GM19035 (cell line): ENCODE data around the gene MARCHF3.
A peak's percentile ranks its signal among the peaks of the same experiment; 100 is the strongest.

Experiments
- ATAC-seq: cut with Tn5 transposase; IDR thresholded peaks from one replicate; pipeline ENCODE4 v1.9.1; 2021; ENCODE audit not compliant: unreplicated experiment

MARCHF3 gene

GRCh38 chr5:126984632-126985031, 45.7 kb downstream of the MARCHF3 start:
- no peak for ATAC-seq

DNA sequence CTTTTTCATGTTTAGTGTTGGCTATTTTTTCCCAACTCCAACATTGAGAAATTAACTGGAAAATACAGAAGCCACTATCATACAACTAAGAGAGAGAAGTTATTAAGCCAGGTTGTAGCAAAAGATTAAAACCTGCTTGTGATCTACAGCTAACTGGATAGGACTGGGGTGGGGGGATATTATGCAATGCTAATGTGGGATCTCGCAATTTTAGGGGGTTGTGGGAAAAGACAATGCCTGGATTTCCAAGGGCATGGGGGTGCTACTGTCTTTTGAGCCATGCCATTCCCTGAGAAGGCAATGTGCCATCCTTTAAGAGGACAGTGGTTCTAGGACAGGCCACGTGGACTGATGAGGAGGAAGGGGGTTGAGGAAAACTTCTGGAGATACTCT, 46.5 kb downstream of the MARCHF3 start:
- ATAC-seq, result no peak

GRCh38 chr5:126982926-126983873, 47.2 kb downstream of the MARCHF3 start:
- ATAC-seq, result no peak

GRCh38 chr5:126982202-126982601, 48.2 kb downstream of the MARCHF3 start:
- no peak for ATAC-seq

DNA sequence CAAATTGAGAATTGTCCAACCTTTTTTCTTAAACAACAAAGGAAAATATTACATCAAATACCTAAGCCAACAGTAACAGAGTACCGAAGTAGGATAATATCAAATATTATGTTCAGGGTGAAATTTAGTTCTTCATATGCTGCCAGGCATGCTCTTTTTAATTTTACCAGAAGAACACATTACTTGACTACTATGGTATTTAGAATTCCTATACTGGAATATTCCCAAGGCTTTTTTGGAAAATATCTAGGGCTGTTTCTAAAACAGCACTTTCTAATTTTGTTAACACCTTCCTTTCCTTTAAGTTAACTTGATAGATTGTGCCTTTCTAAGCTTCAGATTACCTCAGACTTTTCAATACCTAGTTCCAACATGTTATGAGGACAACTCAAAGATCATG, 48.7 kb downstream of the MARCHF3 start:
- no peak for ATAC-seq

- no peak for ATAC-seq
Measured at GRCh38 chr5:126981222-126981621, 49.1 kb downstream of the MARCHF3 start.

GRCh38 chr5:126978258-126978657, 52.1 kb downstream of the MARCHF3 start:
- ATAC-seq, result no peak

DNA sequence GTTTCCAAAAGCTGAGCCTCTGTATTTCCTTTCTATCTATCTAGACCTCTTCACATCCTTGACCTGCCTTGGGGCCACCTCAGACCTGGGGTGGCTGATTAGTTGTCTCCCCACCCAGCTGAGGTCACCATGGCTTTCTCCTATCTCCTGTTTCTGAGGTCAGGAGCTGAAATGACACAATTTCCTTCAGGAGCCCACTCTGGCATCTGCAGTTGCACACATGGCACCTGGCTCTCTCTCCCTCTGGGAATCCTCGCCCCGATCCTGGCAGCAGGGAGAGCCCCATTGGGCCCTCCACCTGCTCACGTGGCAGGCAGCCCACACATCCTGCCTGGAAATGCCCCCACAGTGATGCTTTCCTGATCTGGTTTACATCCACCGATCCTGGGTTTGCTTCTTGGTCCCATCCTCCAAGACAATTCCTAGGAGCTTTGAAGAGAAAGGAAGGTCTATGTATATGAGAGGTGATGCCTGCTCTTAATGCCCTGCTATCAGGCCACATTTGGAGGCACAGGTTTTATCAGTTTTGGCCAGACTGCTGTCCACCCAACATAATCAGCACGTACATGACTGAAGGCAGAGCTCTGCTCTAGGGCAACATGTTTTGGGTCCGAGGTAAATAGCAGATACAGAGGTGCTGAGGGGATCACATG, 53.7 kb downstream of the MARCHF3 start:
- no peak for ATAC-seq

DNA sequence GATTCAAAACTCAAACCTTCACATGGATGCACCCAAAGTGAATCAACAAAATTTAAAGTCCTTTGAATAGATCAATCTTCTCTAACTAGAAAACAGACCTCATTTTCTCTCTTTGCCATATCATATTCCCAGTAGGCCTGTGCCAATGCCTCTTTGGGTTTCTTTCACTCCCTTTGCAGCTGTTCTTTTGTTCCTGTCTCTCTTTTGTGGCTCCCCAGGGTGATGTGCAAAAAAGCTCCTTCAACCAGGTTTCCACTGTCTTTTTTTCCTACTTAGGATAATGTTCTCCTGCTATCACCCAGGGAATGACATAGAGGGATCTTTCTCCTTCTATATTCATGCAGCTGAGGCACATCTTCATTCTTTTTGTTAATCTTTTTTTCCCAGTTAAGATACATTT, 54.6 kb downstream of the MARCHF3 start:
- no peak for ATAC-seq

DNA sequence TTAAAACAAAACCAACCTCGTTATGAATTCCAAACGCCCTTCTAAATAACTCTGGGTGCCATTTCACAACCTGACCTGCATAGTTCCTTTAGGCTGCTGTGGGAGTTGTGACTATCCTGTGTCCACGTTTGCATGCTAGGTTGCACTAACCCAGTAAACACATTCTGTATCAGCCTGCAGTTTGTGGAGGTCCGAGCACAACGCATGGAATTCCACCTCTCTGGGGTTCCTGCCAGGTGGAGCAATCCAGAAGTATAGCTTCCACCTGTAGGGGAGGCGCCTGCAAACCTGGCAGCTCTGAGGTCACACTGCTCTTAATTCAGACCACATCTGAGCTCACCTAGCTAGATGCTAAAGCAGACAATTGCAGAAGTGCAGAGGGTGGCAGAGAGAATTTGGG, 57.2 kb downstream of the MARCHF3 start:
- ATAC-seq, result no peak

DNA sequence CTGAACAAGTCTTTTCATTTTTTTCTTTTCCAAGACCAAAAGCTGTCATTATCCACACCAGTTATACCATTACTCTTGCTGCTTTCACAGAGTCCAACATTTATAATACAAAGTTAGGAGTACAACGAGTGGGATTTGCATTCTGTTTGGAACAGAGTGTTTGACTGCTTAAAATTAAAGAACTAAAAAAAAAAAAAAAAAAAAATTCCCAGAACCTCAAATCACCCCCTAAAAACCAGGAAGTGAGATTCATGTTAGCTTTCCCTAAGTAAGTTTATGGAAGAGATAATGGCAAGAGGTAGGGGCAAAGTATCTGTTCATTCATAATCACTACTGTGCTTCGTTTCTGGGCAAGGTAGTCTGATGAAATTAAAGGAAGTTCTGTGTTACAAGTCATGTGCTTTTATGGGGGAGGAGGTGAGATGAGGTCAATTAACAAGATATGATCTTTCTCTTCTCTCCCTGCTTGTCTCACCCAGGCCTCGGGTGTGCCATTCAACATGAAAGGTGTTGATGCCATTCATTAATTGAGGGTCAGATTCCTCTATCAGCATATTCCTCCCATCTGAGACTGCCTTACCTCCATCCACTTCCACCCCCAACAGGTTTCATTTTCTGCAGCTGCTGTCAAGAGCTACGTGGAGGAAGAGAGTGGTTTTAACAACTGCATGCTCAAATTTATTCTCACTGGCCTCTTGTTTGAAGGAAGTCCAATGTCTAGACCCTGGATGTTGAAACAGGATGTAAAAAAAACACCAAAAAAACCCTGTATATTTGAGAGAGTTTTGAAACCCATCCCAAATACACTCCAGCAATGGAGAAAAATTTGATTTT, 58.1 kb downstream of the MARCHF3 start:
- peak; percentile 84 for ATAC-seq

- ATAC-seq, result no peak
Measured at GRCh38 chr5:126971455-126972031, 58.8 kb downstream of the MARCHF3 start.

- no peak for ATAC-seq
Measured at GRCh38 chr5:126970517-126971017, 59.8 kb downstream of the MARCHF3 start.

DNA sequence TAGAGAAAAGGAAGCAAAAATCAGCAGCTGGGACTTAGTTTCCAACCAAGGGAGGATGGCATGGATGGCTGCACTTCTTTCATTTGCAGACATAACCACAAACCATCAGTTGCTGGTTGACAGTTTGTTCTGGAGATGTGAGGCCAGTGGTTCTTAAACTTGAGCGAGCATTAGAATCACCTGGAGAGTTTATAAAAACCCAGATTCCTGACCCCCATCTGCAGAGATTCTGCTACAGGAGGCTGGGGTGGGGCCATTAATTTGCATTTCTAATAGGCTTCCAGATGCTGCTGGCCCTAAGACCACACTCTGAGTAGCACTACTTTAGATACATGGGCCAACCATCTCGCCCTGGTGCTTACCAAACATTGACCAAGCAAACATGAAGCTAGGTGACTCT, 60.8 kb downstream of the MARCHF3 start:
- no peak for ATAC-seq

DNA sequence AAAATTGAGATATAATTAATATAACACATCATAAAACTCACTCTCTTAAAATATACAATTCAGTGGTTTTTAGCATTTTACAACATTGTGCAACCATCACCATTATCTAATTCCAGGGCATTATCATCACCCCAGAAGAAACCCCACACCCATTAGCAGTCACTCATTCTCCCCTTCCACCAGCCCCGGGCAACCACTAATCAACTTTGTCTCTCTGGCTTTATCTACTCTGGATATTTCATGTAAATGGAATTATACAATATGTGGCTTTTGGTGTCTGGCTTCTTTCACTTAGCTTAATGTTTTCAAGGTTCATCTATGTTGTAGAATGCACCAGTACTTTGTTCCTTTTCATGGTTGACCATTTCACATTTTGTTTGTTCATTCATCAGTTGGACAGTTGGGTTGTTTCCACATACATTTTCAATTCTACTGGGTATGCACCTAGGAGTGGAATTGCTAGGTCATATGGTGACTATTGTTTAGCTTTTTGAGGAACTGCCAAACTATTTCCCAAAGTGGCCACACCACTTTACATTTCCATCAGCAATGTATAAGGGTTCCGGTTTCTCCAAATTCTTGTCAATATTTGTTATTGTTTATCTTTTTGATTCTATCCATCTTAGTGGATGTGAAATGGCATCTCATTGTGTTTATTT, 62.4 kb downstream of the MARCHF3 start:
- no peak for ATAC-seq

- no peak for ATAC-seq
Measured at GRCh38 chr5:126965487-126965886, 64.9 kb downstream of the MARCHF3 start.

DNA sequence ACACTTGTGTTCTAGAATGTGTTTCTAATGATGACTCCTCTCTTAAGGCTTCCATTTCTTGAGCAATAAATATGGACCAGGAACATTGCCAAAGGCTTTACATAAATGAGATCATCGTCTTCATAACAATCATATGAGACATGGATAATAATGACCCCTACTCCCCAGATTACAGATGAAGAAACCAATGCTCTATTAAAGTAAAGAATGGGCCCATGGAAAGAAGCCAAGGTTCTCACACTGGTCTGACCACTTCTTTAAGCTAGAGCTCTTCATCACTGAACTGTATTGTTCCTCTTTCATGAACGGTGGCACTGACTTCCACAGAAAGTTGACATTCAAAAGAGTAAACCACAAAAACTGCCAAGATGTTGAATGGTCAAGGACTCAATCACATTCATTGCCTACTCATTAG, 65.3 kb downstream of the MARCHF3 start:
- no peak for ATAC-seq

- ATAC-seq, result no peak
Measured at GRCh38 chr5:126963822-126964375, 66.5 kb downstream of the MARCHF3 start.

GRCh38 chr5:126961702-126962101, 68.7 kb downstream of the MARCHF3 start:
- ATAC-seq, result peak; percentile 76

DNA sequence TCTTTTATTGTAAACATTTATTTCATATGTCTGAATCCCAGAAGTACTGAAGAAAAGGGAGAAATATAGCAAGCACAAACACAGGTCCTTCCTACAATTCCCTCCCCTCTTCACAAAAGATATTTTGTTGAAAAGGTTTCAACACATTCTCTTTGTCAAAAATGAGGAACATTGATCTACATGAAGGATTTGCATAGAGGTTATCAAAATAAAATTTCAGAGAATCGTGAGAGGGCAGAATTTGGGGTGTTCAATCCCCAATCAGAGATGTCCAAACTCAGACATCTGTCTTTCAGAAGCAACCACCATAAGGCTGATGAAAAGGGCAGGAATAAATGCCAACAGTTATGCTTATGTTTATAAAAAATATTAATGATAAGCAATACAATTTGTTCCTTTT, 69.2 kb downstream of the MARCHF3 start:
- no peak for ATAC-seq
